PC-9 (cell line): ENCODE measurements around the gene ABCG4. TPM values are rescaled to one million over a fixed set of nuclear protein-coding genes. Genes with fewer than 3 reads are reported as not detected.

Experiments
- BruUV-seq: library from RNA; stranded (reverse); fragments of 400-500 nt; replicated peaks from 2 replicates; lab custom pipeline; 2021; lab: Mats Ljungman, UMichigan
- CTCF ChIA-PET: fragments of 300-600 bp; sonication (Branson Sonifier 250); formaldehyde crosslinking; loops from one replicate; lab custom pipeline; 2022; ENCODE audit warnings: antibody characterized with exemption; lab: Charles Lee
- POLR2A ChIA-PET: fragments of 300-600 bp; sonication (Branson Sonifier 250); formaldehyde crosslinking; loops from one replicate; lab custom pipeline; 2022; ENCODE audit warnings: antibody characterized with exemption; ENCODE audit not compliant: unreplicated experiment; lab: Charles Lee
- DNase-seq, 2 experiments: peaks; one replicate each; pipeline versions ENCODE4 v3.0.0 to v3.0.0-alpha.2; 2015 to 2022; ENCODE audit warnings: mixed read lengths in 1 of 2
- H2AFZ ChIP-seq: fragments of 200-600 bp; sonication (generic); 2 replicates; pipeline ENCODE4 v1.8.1; 2017; ENCODE audit warnings: antibody characterized with exemption
- H3F3A ChIP-seq: fragments of 200-600 bp; sonication (generic); 2 replicates; pipeline ENCODE4 v1.8.1; 2017; ENCODE audit warnings: antibody characterized with exemption, mild to moderate bottlenecking, low read depth; ENCODE audit not compliant: insufficient read depth
- H3K27ac ChIP-seq: fragments of 200-600 bp; sonication (generic); 2 replicates; pipeline ENCODE4 v1.6.1; 2016; ENCODE audit warnings: mixed run types
- H3K27me3 ChIP-seq: fragments of 200-600 bp; sonication (generic); 2 replicates; pipeline ENCODE4 v1.6.1; 2016; ENCODE audit warnings: low read depth, mixed run types; ENCODE audit not compliant: insufficient read depth
- H3K36me3 ChIP-seq: fragments of 200-600 bp; sonication (generic); 2 replicates; pipeline ENCODE4 v1.6.1; 2016; ENCODE audit warnings: low read depth, mixed run types
- H3K4me1 ChIP-seq: fragments of 200-600 bp; sonication (generic); replicated peaks from 2 replicates; pipeline ENCODE4 v1.6.1; 2016; ENCODE audit warnings: mixed run types; ENCODE audit not compliant: insufficient read depth
- H3K4me2 ChIP-seq: fragments of 200-600 bp; sonication (generic); 2 replicates; pipeline ENCODE4 v1.6.1; 2017; ENCODE audit warnings: mixed run types
- H3K4me3 ChIP-seq: fragments of 200-600 bp; sonication (generic); 2 replicates; pipeline ENCODE4 v1.6.1; 2016; ENCODE audit warnings: mixed run types
- H3K79me2 ChIP-seq: fragments of 200-600 bp; sonication (generic); 2 replicates; pipeline ENCODE4 v1.6.1; 2017; ENCODE audit warnings: low read depth, mixed run types
- H3K9me2 ChIP-seq: fragments of 200-600 bp; sonication (generic); 2 replicates; pipeline ENCODE4 v1.8.1; 2017; ENCODE audit warnings: mild to moderate bottlenecking; ENCODE audit not compliant: insufficient read depth
- H3K9me3 ChIP-seq: fragments of 200-600 bp; sonication (generic); 2 replicates; pipeline ENCODE4 v1.8.1; 2016; ENCODE audit warnings: low read depth; ENCODE audit not compliant: insufficient read depth
- H4K20me1 ChIP-seq: fragments of 200-600 bp; sonication (generic); 2 replicates; pipeline ENCODE4 v1.8.1; 2017; ENCODE audit not compliant: insufficient read depth
- CTCF ChIP-seq: fragments of 200-600 bp; sonication (generic); conservative IDR thresholded peaks from 2 replicates; pipeline ENCODE4 v1.6.1; 2017; ENCODE audit warnings: mixed run types, antibody characterized with exemption, mild to moderate bottlenecking, moderate library complexity
- EZH2 ChIP-seq: fragments of 200-600 bp; sonication (generic); IDR thresholded peaks from 2 replicates; pipeline ENCODE4 v1.8.0; 2017; ENCODE audit warnings: antibody characterized with exemption, low read depth
- intact Hi-C: fragments of 100-400 bp; cut with micrococcal nuclease; formaldehyde crosslinking; loops from one replicate; pipeline ENCODE4 v1.10.0; 2022; ENCODE audit not compliant: unreplicated experiment
- total RNA-seq: library from RNA; stranded (reverse); gene quantifications from 2 replicates; pipeline ENCODE4 v1.2.3, GENCODE V29; 2021

The ABCG4 gene
- total RNA-seq, 1 experiment from 2014 or later = 0.11 TPM

DNA sequence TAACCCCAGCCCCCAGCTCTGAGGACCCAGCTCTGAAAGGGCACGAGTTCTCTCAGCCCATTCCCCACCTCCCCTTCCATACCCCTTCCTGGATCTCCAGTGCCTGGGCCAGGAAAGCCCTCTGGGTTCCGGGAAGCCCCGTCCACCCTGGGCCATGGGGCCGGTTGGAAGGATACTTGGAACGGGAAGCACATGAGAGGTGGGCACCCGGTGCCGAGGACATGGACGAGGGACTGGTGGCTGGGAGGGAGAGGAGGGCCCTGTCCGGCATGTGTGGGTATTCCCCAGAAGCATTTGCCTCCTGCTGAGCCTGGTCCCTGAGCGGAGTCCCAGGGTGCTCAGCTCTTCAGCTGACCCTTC is 32.6 kb upstream of the ABCG4 start:
- BruUV-seq = no TSS peak
- Histone ChIP-seq H4K20me1 (no peaks in the 10 kb centered on the region), H3K79me2 (no peaks in the 10 kb centered on the region), H3K9me3 (no peaks in the 10 kb centered on the region), H3F3A (peaks cover 14% of the 10 kb centered on the region; the same call in 1 of the 2 replicates), H3K4me1 (peaks cover 11% of the 10 kb centered on the region), H2AFZ (no peak overlapping the region), H3K4me2 (no peak overlapping the region), H3K36me3 (peaks cover 7% of the 10 kb centered on the region; the same call in 1 of the 2 replicates), H3K9me2 (no peaks in the 10 kb centered on the region), H3K27me3 (no peaks in the 10 kb centered on the region), H3K27ac (no peak overlapping the region), H3K4me3 (no peak overlapping the region)
- no peak for TF ChIP-seq EZH2
- no peak for TF ChIP-seq CTCF
- intact Hi-C loops = no loop called here
- ChIA-PET CTCF (no interaction called here), POLR2A (no interaction called here)
- no peak for DNase-seq

DNA sequence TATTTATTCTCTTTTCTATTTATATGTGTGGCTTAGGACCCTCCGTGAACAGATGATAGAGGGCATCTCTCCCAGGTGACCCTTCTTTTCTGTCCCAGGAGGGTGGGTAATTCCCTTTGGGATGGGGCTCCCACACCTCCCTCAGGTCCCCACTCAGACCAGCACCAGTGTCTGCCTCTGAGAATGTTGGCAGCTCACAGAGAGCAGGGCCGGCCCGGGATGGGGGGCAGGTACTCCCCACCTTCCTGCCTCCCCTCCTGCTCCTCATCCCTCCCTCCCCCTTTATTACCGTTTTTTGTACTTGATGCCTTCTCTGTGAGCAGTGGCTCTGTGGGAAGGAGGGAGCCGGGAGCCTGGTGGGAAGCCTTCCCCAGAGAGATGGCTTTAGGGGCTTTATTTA is 32.3 kb upstream of the ABCG4 start:
- Histone ChIP-seq H3K4me3 (no peak overlapping the region), H3F3A (peaks cover 14% of the 10 kb centered on the region; the same call in 1 of the 2 replicates), H3K4me1 (peaks cover 11% of the 10 kb centered on the region), H4K20me1 (no peaks in the 10 kb centered on the region), H3K36me3 (0 out of 2 replicates have a peak, but pooled peaks cover 3% of the 10 kb centered on the region), H3K27ac (no peak overlapping the region), H2AFZ (no peak overlapping the region), H3K9me2 (no peaks in the 10 kb centered on the region), H3K27me3 (no peaks in the 10 kb centered on the region), H3K79me2 (peaks cover 2% of the 10 kb centered on the region), H3K4me2 (no peak overlapping the region), H3K9me3 (no peaks in the 10 kb centered on the region)
- intact Hi-C loops = no loop called here
- no peak for TF ChIP-seq CTCF
- TF ChIP-seq EZH2 = no peak
- no peak for DNase-seq
- CTCF ChIA-PET = no interaction called here
- no TSS peak for BruUV-seq
- POLR2A ChIA-PET = no interaction called here

- no peaks in the 10 kb centered on the region for H3K9me2 ChIP-seq
- no peaks in the 10 kb centered on the region for H3K9me3 ChIP-seq
- H3K36me3 ChIP-seq = no peaks in the 10 kb centered on the region
- no peak overlapping the region for H3K4me3 ChIP-seq
- no peak overlapping the region for H2AFZ ChIP-seq
- intact Hi-C loops = no loop called here
- H3F3A ChIP-seq = peaks cover 14% of the 10 kb centered on the region; the same call in 1 of the 2 replicates
- H3K79me2 ChIP-seq = peaks cover 7% of the 10 kb centered on the region
- H3K4me2 ChIP-seq = no peak overlapping the region
- no peak overlapping the region for H3K27ac ChIP-seq
- no TSS peak for BruUV-seq
- H4K20me1 ChIP-seq = peaks cover 3% of the 10 kb centered on the region; the same call in 1 of the 2 replicates
- ChIA-PET CTCF (no interaction called here), POLR2A (no interaction called here)
- no peaks in the 10 kb centered on the region for H3K27me3 ChIP-seq
- TF ChIP-seq CTCF (no peak), EZH2 (no peak)
- DNase-seq = no peak
- H3K4me1 ChIP-seq = peaks cover 12% of the 10 kb centered on the region
Observed at GRCh38 chr11:119117004-119117706, 31.7 kb upstream of the ABCG4 start.
